SK-N-SH treated with all-trans-retinoic acid at 6 μM for 48 hours (cell line): Measurements from ENCODE around the gene DNAJA1.

Experiments used
- ESRRG ChIP-seq: fragments of 250-450 bp; sonication (Bioruptor Pico); IDR thresholded peaks from 2 replicates; pipeline ENCODE4 v1.6.1; 2021; ENCODE audit warnings: mild to moderate bottlenecking
- OSR1 ChIP-seq: fragments of 250-450 bp; sonication (Bioruptor Pico); IDR thresholded peaks from 2 replicates; pipeline ENCODE4 v1.8.0; 2022; ENCODE audit warnings: moderate library complexity, mild to moderate bottlenecking, inconsistent platforms
- TCF4 ChIP-seq: fragments of 250-450 bp; sonication (Bioruptor Pico); IDR thresholded peaks from 2 replicates; pipeline ENCODE4 v1.8.0; 2021; ENCODE audit warnings: mild to moderate bottlenecking, moderate library complexity, borderline replicate concordance
- ZFP3 ChIP-seq: fragments of 250-450 bp; sonication (Bioruptor Pico); IDR thresholded peaks from 2 replicates; pipeline ENCODE4 v1.5.0; 2020; ENCODE audit warnings: mild to moderate bottlenecking, moderate library complexity

- TF ChIP-seq ZFP3 (CRISPR knock-in tag) (no peak), ESRRG (CRISPR knock-in tag) (no peak), OSR1 (CRISPR knock-in tag) (no peak), TCF4 (CRISPR knock-in tag) (no peak)
Observed at GRCh38 chr9:33082128-33082527, 57.1 kb downstream of the DNAJA1 start.
